SHP77 treated with DMSO at 0.1 percent for 48 hours (cell line): ENCODE results near the gene C1R.
"Not testable (repeated sequence)": the region's sequence is repeated elsewhere in the genome, so short reads cannot be mapped to it uniquely, and the experiment has no call there.

Source experiments
- DNase-seq: peaks from one replicate; lab custom pipeline; 2025; lab: John Stamatoyannopoulos, UW

C1R gene

DNA sequence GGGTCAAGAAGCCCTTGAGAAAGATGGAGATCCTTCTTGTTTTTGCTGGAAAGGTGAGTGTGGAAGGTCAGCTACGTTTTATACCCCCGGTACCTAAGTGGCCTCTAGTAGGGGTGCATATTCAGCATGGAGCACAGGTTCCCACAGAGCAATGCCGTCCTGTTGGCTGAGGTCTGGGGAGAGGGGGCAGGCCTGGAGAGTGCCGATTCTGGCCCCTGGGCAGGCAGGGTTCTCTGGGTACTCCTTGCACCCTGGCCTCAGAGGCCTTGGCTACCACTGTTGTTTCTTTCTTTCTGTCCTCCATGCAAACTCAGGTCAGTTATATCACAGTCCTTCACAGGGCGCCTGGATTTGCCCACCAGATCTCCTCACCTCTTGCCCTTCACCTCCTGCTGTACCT lies 27.9 kb upstream of the C1R start:
- no peak for DNase-seq

DNA sequence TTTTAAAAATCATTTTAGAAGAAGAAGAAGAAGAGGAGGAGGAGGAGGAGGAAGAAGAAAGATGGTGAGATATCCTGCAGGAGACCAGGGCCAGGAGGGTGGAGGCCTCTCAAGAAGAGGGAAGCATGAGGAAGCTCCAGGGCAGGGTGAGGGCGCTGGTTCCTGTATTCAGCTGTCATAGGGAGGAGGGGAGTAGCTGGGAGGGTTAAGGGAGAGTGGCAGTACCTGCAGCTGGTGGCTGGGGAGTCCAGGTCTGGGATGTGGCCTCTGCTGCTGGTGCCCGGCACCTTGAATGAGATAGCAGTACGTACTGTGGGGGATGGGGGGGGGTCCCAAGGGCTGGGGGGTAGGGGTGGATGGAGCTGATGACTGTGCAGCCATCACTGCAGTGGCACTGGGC lies 26.6 kb upstream of the C1R start:
- no peak for DNase-seq

DNA sequence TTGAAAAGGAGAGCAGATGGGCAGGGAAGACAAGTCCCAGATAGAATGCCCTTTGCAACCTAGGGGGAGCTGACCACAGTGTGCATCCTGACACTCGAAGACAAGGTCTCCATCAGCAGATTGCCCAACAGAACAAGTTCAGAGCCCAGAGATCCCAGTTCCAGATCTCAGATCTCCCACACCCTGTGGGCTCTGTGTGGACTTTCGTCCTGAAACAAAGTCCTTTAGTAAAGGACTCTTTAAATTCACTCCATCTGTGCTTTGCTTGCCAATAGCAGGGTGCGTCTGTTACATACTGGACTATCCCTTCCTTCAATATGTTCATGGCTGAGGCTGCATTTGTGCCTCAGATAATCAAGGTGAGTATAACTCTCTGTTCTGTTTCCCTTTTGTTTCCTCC lies 25.4 kb upstream of the C1R start:
- DNase-seq, result no peak

DNA sequence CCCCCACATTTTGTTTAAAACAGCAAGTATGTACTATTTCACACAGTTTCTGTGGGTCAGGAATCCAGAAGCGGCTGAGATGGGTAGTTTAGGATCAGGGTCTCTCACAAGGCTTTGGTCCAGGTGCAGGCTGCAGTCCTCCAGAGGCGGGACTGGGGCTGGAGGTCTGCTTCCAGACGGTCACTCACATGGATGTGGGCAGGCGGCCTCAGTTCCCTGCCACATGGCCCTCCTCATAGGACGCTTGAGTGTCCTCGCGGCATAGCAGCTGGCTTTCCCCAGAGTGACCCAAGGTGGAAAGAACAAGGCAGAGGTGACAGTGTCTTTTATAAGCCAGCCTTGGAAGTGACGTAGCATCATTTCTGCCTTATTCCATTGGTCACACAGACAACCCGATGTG lies 24.7 kb upstream of the C1R start:
- no peak for DNase-seq

DNA sequence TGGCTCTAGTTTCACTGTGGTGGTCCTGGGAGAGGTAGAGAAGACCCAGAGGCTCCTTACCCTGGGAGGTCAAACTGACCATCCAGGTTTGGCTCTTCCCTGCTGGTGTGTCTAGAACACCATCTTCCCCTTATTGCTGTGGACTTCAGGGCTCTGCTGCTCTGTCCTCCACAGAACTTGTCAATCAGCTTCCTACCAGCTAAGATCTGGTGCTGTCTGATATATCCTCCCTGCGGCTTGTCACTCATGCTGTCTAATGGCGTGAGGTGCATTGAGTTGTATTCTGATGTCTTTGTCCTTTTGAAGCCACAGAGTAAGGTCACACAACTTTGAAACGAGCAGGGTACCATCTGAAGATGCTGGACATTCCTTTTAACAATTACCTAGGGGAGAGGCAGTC lies 24.0 kb upstream of the C1R start:
- no peak for DNase-seq

DNA sequence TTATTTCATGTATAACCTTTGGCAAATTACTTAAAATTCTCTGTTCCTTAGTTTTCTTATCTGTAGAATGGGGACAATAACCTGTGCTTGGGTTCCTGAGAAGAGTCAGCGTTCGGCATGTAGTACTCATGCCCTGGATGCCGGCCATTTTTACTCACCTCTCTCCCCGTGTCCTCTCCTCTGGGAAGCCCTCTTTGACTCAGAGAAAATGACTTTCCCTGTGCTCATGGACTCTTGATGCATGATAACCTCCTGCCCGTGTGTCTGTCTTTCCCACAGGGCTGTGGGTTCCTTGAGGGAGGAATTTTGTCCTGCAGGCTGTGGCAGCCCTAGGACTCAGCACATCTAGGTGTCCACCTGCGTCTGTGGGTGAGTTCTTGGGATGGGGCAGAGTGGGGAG lies 22.6 kb upstream of the C1R start:
- no peak for DNase-seq

DNA sequence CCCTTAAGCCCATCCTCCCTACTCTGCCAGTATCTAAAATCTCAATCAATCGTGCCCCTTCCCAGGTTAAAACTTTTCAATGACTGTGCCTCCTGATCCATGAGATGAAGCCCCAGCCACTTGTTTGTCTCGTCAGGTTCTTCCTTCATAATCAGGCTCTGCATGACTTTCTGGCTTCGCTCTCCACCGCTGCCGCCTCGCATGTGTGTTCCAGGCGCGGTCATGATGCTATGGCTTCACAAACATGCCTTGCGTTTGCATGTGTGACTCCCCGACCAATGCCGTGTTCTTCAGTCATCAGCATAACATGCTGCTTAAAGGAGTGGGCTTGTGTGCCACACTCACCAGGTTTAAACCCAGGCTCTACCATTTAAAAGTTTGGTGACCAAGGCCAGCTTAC lies 21.8 kb upstream of the C1R start:
- DNase-seq, result no peak

DNA sequence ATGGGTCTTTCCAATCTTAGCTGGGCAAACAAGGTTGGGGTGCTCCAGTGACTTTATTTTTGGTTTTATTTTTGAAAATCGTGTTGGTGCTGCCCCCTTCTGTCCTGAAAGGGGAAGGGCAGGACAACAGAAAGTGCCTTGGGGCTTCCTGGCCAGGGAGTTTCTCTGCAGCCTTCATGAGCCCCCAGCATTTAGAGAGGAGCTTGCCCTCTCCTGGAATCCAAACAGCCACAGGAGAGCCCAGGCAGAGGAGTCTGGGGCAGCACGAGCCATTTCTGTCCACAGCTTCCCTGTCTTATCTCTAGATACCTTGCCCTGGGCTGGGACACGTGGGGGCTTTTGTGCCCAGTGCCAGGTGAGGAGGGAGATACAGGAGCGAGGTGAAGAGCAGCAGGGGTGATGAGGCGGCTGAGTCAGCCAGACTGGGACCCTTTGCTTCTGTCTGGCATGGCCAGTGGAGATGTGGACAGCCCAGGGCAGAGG lies 21.2 kb upstream of the C1R start:
- DNase-seq, result no peak

DNA sequence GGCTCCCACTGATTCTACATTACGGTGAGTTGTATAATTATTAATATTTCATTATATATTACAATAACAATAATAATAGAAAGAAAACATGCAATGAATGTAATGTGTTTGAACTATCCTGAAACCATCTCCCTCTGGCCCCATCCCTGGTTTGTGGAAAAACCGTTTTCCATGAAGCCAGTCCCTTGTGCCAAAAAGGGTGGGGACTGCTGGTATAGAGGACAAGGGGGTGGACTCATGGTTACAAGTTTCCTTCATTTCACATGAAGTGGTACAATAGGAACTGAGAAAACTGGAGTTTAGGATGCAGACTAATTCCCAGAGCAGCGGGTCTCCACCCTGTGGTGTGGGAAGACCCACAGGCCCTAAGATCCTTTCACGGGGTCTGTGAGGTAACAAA lies 19.8 kb upstream of the C1R start:
- DNase-seq, result no peak

DNA sequence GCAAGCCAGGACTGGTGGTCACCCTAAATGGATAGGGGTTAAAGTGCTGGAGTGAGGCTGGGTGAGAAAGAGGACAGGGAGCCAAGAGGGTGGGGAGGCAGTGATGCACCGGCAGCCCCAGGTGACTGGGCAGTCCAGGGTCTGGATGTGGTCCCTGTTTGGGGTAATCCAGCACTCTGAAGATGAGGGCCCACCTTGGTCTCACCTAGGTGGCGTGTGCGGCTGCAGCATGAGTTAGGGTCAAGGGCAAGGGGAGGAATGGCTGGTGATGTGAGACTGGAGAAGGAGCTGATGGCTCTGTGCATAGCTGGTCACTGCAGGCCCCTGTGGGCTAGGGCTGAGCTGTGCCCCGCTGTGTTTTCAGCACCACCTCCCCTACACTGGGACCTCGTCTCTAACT lies 18.4 kb upstream of the C1R start:
- DNase-seq, result no peak

DNA sequence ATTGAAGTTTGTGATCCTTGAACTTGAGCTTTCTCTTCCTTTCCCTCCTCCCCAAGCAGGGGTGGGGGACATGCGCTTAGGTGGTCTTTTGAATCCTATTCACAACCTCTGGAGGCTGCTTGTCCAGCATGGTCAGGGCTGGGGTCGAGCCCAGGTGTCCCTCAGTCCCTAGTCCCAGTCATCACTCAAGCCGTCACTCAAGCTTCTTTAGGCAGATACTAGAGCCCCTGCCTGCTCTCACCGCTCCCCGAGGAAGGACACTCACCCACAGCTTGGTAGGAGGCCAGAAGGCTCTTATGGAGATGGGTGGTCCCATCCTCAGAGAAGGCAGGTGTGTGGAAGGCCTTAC lies 17.3 kb upstream of the C1R start:
- DNase-seq, result no peak

DNA sequence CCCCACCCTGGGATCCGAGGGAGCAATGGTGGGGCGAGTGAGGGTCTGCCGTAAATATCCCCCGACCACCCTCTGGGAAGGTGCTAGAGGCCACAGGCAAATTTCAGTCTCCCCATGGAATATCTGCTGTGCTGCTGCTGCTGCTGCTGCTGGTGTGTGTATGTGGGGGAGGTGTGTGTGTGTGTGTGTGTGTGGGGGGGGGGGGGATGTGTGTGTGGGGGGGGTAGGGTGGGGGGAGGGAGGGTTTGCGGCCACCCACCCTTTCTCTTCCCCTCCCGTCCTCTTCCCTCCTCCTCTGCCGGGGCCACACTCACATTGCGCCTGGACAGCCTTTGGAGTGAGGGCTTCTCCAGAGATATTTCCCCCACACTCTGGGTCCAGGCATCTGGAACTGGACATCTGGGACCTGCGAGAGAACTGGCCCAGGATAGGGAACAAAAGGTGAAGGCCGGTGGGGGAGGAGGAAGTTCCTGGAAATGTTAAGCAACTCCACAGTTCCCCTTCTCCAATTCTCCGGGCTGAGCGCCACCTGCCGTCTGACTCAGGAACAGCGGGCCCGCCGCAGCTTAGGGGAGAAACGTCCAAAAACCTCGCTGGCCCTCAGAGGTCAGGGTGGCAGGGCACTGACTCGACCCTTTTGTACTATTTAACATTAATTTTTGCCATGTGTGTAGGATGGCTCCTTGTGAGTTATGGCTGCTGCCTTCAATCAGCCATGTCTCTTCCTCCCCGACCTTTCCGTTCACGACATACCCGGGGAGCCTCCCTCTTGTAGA lies 16.7 kb upstream of the C1R start, which contains the start of gene C1RL:
Gene C1RL, minus strand, starts transcription at position 419 of the 776 bp plus-strand sequence. Its CDS starts 34 bp downstream, at position 385.
- peak; percentile 32 for DNase-seq

DNA sequence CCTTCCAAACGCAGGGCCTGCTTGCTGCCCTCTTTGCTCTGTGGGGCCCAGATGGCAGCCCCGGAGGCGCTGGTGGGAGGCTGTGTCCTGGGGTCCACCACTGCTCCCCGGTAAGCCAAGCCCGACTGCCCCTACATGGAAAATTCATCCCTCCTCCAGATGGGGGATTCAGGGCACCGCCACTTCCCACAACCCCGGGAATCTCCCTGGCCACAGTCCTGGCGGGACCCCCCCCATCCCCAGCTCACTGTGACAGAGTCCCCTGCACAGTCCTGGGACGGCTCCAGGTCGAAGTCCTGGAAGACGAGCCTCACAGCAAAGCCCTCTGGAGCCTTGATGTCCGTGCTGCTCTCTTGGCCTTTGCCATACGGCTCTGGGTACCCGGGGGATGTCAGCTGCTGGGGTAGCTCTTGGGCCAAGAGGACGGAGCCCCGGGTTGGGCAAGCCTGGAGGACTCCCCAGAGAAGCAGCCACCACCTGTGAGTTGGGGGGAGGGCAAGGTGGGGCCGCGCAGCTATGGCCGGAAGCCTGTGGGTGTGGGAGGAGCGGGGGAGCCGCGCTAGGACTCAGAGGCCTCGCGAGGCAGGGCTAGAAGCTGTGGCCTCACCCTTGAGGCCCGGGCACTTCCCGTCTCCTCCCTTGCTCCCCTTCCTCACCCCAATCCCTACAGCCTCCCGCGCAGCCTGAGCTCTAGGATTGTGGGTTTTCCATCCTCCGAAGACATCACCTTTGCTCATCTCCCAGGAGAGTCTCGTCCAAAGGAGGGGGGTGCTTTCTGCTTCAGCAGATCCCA lies 16.0 kb upstream of the C1R start:
- DNase-seq, result no peak

DNA sequence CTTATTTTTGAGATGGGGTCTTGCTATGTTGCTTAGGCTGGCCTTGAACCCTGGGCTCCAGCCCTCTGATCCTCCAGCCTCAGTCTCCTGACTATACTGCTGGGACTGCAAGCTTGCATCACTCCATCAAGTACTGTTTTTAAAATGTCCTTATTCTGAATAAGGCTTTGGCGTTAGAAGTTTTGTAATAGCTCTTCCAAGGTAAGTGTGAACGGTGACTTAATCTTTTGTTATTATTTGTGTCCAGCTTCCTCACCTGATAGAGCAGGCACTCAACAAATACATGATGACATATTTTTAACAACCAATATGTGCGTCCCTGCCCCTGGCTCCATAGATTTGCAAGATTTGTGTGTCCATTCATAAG lies 15.4 kb upstream of the C1R start:
- DNase-seq, result no peak

DNA sequence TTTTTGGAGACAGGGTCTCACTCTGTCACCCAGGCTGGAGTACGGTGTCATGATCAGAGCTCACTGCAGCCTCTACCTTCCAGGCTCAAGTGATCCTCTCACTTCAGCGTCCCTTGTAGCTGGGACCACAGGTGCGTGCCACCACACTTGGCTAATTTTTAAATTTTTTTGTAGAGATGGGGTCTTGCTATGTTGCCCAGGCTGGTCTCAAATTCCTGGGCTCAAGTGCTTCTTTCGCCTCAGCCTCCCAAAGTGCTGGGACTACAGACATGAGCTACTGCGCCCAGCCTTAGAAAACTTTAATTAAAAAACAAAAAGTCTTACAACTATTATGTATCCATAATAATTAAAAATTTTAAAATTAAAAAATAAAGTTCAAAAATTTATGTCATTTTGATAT lies 14.9 kb upstream of the C1R start:
- DNase-seq, result not testable (repeated sequence)

DNA sequence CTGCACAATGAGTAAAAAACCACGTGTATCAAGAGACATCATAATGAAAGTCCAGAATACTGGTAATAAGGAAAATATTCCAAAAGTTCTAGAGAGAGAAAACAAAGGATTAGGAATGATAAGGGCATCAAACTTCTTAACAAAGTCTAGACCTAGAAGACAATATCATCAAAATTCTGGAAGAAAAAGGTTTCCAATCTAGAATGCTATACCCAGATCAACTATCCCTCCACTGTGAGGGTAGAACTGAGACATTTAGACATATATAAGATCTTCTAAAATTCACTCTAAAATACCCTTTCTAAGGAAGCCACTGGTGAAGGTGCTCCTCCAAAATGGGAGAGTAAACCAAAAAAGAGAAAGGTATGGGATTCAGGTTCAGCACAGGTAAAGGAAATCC lies 13.8 kb upstream of the C1R start:
- no peak for DNase-seq

DNA sequence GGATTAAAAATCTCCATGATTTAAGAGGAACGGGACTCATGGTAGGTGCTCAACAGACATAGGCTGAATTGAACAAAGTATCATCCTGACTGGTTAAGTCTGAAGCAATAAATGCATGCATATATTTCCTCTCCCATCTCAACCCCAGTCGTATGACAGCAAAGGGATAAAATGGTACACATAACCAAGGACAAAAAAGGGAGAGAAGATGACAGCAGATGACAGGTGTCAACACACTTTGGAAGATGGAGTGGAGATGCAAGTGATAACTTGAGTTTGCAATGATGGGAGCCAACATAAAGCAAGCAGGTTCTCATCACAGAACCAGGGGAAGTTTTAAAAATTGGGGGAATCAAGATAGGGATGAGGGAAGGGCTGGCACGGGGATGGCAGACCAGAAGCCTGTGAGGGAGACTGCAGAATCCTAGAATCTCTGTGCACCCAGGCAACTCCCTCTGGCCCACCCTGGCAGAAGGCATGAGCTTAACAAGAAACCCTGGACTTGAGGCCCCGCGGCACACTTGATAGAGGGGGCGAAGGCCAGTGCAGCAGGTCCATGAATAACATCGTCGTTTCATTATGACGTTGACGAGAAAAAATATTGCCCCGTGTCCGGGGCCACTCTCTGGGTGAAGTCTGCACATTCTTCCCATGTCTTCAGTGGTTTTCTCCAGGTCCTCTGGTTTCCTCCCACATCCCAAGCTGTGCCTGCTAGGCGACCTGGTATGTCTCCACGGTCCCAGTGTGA lies 11.8 kb upstream of the C1R start:
- no peak for DNase-seq

DNA sequence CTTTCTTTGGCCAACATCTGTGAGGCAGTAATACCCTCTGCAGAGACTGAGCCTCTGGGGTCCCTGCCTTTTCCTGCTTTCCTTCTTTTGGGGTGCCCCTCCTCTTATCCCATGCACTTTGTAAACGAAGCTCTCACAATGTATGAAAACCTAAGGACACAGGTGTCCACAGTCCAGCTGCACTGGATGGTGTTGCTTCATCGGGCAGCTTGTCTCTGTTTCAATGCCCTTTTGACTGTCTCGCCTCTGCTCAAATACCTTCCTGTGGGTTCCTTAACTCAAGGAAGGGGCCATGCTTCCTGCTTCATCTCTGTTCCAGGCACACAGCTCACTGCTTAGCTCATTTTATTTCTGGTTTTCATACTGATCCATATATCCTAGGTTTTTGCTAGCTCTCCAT lies 10.3 kb upstream of the C1R start:
- DNase-seq, result no peak

DNA sequence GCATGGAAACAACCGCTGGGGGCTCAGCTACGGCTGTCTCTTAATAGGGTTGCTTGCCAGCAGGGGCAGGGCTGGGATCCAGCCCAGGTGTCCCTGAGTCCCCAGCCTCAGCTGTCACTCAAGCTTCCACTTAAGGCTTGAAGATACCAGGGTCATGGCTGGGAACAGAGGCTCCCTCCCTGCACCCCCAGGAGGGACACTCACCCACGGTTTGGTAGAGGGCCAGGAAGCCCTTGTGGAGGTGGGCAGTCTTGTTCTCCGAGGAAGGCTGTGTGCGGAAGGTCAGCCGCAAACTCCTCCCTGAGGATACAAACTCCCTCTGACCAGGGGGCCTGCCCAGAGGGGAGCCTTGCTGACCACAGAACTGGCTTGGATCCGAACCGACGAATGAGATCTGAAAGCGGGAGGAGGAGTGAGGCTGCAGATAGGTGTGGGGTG lies 9.5 kb upstream of the C1R start:
- DNase-seq, result no peak

DNA sequence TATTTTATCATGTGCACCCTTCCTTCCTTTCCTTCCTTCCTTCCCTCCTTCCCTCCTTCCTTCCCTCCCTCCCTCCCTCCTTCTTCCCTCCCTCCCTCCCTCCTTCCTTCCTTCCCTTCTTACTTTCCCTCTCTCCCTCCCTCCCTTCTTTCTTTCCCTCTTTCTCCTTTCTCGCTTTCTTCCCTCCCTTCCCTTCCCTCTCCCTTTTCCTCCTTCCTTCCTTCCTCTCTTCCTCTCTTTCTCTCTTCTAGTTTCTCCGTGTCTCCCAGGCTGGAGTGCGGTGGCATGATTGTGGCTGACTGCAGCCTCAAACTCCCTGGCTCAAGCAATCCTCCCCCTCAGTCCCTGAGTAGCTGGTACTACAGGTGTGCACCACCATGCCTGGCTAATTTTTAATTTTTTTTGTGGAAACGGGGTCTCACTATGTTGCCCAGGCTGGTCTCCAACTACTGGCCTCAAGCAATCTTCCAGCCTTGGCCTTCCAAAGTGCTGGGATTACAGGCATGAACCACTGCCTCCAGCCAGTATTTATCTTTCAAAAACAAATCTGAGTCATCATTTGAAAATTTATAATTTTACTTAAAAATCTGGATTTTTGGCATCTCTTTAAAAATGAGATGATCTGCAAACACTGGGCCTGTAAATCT lies 8.9 kb upstream of the C1R start:
- no peak for DNase-seq

DNA sequence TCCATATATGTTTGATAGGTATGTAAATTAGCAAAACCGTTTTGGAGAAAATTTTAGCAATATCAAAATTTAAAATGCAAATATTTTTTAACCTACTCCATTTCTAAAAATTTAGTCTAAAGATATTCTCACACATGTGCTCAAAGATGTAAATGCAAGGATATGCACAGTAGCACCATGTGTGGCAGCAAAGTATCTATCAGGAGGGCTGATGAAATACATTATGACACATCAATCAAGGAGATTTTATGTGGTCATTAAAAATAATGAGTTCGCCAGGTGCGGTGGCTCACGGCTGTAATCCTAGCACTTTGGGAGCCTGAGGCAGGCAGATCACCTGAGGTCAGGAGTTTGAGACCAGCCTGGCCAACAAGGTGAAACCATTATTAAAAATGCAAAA lies 8.0 kb upstream of the C1R start:
- DNase-seq, result no peak

DNA sequence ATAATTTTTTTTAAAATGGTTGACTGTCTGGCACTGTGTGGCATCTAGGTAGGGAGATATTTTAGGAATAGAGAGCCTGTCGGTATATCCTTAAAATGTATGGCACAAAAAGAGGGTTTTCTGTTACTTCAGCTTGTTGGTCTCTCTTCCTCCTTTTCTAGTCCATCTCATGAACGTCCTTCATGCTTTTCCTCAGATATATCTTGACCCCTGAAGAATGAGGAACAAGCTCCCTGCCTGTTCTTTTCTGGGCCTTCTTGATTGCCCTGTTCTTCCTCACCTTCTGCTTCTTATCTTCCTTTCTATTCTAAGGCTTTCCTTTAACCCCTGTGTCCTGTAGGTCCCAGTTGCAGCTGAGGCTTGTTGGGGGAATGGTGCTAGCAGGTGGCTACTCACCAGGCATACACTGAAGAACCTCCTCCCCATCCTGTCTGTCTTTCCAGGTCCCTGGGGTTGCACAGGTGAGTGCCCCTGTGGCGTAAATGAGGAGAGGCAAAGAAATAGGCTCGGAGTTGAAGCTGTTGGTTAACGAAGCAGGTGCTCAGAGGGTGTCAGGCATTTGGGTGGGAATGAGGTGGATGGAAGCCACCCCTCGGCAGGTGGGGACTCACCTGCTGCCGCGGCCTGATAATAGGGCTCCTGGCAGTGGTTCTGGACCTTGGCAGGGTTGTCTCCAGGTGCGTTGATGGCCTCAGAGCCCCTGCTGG lies 7.2 kb upstream of the C1R start:
- DNase-seq, result no peak
